C4-2B (cell line): ENCODE results near the gene POLR3A.

ENCODE experiments used
- ZFX ChIP-seq: fragments of 450-650 bp; IDR thresholded peaks from 2 replicates; pipeline ENCODE4 v1.6.1; 2017
- TF ChIP-seq, protein P1 (sequence below): fragments of 450-650 bp; conservative IDR thresholded peaks from 2 replicates; pipeline ENCODE4 v1.5.1; 2017; ENCODE audit warnings: mild to moderate bottlenecking

DNA sequence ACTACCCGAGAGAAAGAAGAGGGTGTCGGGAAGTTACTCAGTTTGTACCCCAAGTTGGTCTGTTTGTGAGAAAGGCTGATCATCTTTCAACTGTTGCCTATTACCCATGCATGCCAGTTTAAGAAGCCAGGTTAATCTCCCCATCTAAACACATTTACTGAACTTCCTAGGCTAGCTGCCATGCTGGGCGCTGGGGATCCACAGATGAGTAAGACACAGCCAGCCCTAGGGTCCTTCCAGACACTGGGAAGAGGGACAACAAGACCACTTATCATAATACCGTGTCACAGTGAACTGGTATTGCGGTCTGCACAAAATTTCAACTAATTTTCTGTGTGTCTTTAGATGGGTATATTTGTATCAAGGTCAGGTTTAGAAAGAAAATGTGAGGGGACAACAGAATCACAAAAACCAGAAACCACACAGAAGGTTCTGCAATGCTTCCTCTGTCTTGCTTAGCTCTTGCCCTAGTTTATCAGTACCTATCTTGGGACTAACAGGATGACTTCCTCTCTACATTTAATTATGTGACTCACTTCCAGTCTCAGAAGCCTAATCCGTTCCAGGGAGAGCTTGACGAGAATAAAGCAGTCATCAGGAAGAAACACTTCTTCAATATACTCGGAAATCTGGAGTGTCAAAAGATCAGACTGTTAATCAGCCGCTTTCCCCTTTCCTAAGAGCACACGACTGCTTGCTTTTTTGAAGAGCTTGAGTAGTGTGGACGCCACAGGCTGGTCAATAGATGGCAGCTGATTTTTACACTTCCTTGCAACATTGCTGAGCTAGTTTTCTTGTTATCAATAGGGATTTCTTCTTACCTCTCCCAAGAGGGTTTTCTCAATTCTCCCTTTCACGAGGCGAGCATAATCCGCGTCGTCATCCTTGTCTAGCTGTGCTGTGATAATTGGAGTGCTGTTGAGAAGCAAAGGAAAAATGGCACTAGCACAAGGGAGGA, 45.7 kb downstream of the POLR3A start:
- TF ChIP-seq, protein P1, sequence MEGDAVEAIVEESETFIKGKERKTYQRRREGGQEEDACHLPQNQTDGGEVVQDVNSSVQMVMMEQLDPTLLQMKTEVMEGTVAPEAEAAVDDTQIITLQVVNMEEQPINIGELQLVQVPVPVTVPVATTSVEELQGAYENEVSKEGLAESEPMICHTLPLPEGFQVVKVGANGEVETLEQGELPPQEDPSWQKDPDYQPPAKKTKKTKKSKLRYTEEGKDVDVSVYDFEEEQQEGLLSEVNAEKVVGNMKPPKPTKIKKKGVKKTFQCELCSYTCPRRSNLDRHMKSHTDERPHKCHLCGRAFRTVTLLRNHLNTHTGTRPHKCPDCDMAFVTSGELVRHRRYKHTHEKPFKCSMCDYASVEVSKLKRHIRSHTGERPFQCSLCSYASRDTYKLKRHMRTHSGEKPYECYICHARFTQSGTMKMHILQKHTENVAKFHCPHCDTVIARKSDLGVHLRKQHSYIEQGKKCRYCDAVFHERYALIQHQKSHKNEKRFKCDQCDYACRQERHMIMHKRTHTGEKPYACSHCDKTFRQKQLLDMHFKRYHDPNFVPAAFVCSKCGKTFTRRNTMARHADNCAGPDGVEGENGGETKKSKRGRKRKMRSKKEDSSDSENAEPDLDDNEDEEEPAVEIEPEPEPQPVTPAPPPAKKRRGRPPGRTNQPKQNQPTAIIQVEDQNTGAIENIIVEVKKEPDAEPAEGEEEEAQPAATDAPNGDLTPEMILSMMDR = no peak
- TF ChIP-seq ZFX = no peak
